Measurements from ENCODE around the gene GSG1. TPM values are rescaled to one million over a fixed set of nuclear protein-coding genes. Genes with fewer than 3 reads are reported as not detected.
A peak's percentile ranks its signal among the peaks of the same experiment; 100 is the strongest.

The GSG1 gene
- total and polyA plus RNA-seq, 8 donors: not detected

- WGBS, 5 donors: 81 to 88% (median 86%) methylated on average over 6 of the region's 6 CpGs
- Histone ChIP-seq H3K4me3 (no peak overlapping the region), H3K27ac (no peak overlapping the region), H3K36me3 (no peaks in the 10 kb centered on the region), H3K27me3 (no peaks in the 10 kb centered on the region), H3K4me1 (no peaks in the 10 kb centered on the region), H3K9me3 (peaks cover 0 to 10% (median 0%) of the 10 kb centered on the region in 4 donors)
- no peak for TF ChIP-seq POLR2A (IDR thresholded peaks at IDR 0.05)
- TF ChIP-seq EP300 (IDR thresholded peaks at IDR 0.05): no peak
- no peak for TF ChIP-seq CTCF (IDR thresholded peaks at IDR 0.05)
- TF ChIP-seq POLR2AphosphoS5 (IDR thresholded peaks at IDR 0.05): no peak
- no peak for DNase-seq
- intact Hi-C loops (cut with DNase I; ENCODE audit: low total_unique reads): no loop called here
Observed at GRCh38 chr12:13112968-13113367, 9.5 kb upstream of the GSG1 start.

GRCh38 chr12:13106666-13107065, 3.2 kb upstream of the GSG1 start:
- intact Hi-C loops (cut with DNase I; ENCODE audit: low total_unique reads): no loop called here
- no peak overlapping the region for H3K27ac ChIP-seq
- TF ChIP-seq POLR2A (IDR thresholded peaks at IDR 0.05) (no peak), POLR2AphosphoS5 (IDR thresholded peaks at IDR 0.05) (no peak), CTCF (IDR thresholded peaks at IDR 0.05) (no peak), EP300 (IDR thresholded peaks at IDR 0.05) (no peak)
- H3K9me3 ChIP-seq: peaks cover 0 to 5% (median 0%) of the 10 kb centered on the region in 4 donors
- H3K36me3 ChIP-seq: no peaks in the 10 kb centered on the region
- 96 to 100% (median 100%) methylated on average over 1 of the region's 1 CpG for WGBS, 5 donors
- DNase-seq: no peak
- no peak overlapping the region for H3K4me3 ChIP-seq
- H3K4me1 ChIP-seq: peaks cover 3 to 13% (median 7%) of the 10 kb centered on the region in 4 donors
- no peaks in the 10 kb centered on the region for H3K27me3 ChIP-seq

- Histone ChIP-seq H3K9me3 (peaks cover 0 to 5% (median 0%) of the 10 kb centered on the region in 4 donors), H3K4me1 (peaks cover 6 to 18% (median 15%) of the 10 kb centered on the region in 4 donors), H3K36me3 (no peaks in the 10 kb centered on the region), H3K27ac (no peak overlapping the region), H3K4me3 (no peak overlapping the region), H3K27me3 (no peaks in the 10 kb centered on the region)
- 73 to 97% (median 91%) methylated on average over 1 of the region's 1 CpG for WGBS, 5 donors
- no peak for TF ChIP-seq POLR2A (IDR thresholded peaks at IDR 0.05)
- TF ChIP-seq EP300 (IDR thresholded peaks at IDR 0.05): no peak
- TF ChIP-seq POLR2AphosphoS5 (IDR thresholded peaks at IDR 0.05): no peak
- intact Hi-C loops (cut with DNase I; ENCODE audit: low total_unique reads): no loop called here
- DNase-seq: no peak
Observed at GRCh38 chr12:13105781-13106180, 2.3 kb upstream of the GSG1 start.

- no peaks in the 10 kb centered on the region for H3K36me3 ChIP-seq
- intact Hi-C loops (cut with DNase I; ENCODE audit: low total_unique reads): no loop called here
- no peak overlapping the region for H3K4me3 ChIP-seq
- peaks cover 13 to 31% (median 24%) of the 10 kb centered on the region in 4 donors for H3K4me1 ChIP-seq
- DNase-seq: no peak
- WGBS, 5 donors: 83 to 93% (median 88%) methylated on average over 3 of the region's 3 CpGs
- peaks cover 0 to 5% (median 0%) of the 10 kb centered on the region in 4 donors for H3K9me3 ChIP-seq
- TF ChIP-seq CTCF (IDR thresholded peaks at IDR 0.05) (no peak), EP300 (IDR thresholded peaks at IDR 0.05) (no peak), POLR2AphosphoS5 (IDR thresholded peaks at IDR 0.05) (no peak), POLR2A (IDR thresholded peaks at IDR 0.05) (no peak)
- no peak overlapping the region for H3K27ac ChIP-seq
- H3K27me3 ChIP-seq: no peaks in the 10 kb centered on the region
Observed at GRCh38 chr12:13104409-13104808, 942 bp upstream of the GSG1 start.

- Histone ChIP-seq H3K4me3 (no peak overlapping the region), H3K27ac (peak overlapping the region in 4 of 5 donors; percentile 91 to 95 (median 94)), H3K36me3 (no peaks in the 10 kb centered on the region), H3K27me3 (no peaks in the 10 kb centered on the region), H3K4me1 (peaks cover 18 to 45% (median 37%) of the 10 kb centered on the region in 4 donors), H3K9me3 (no peaks in the 10 kb centered on the region)
- WGBS, 5 donors: 58 to 71% (median 68%) methylated on average over 7 of the region's 7 CpGs
- DNase-seq: peak in 1 of 2 donors; percentile 43
- TF ChIP-seq EP300 (IDR thresholded peaks at IDR 0.05): no peak
- intact Hi-C loops (cut with DNase I; ENCODE audit: low total_unique reads): no loop called here
Observed at GRCh38 chr12:13102461-13103195, 839 bp downstream of the GSG1 start.
